ENCODE data around the gene PPM1N. TPM values are rescaled to one million over a fixed set of nuclear protein-coding genes. Genes with fewer than 3 reads are reported as not detected.

Gene PPM1N
- total and polyA plus RNA-seq, 2 of the 13 experiments (the other 11 are each of a cell fraction or from before 2014, with no cell fraction given), result 0.31 to 1.8 TPM

- TF ChIP-seq PHF5A (CRISPR knock-in tag; IDR thresholded peaks at IDR 0.05; ENCODE audit: low read depth, unreplicated experiment) (peak; percentile 33), ZC3H13 (CRISPR knock-in tag; IDR thresholded peaks at IDR 0.05) (no peak), HIC2 (CRISPR knock-in tag; IDR thresholded peaks at IDR 0.05; ENCODE audit: low read depth) (no peak), CCAR2 (optimal IDR thresholded peaks at IDR 0.05; ENCODE audit: low read depth, low read length) (no peak), USF2 (IDR thresholded peaks at IDR 0.05; ENCODE audit: low read depth, low read length) (no peak), USF2 (CRISPR knock-in tag; IDR thresholded peaks at IDR 0.05; ENCODE audit: borderline replicate concordance) (peak; percentile 98; the same call in 1 of the 2 replicates), MIER2 (CRISPR knock-in tag; IDR thresholded peaks at IDR 0.05) (no peak), NFKBIZ (CRISPR knock-in tag; IDR thresholded peaks at IDR 0.05) (no peak), IRF2 (CRISPR knock-in tag; IDR thresholded peaks at IDR 0.05) (no peak), GPBP1L1 (CRISPR knock-in tag; IDR thresholded peaks at IDR 0.05) (no peak), ZNF224 (CRISPR knock-in tag; IDR thresholded peaks at IDR 0.05) (no peak), ZNF136 (CRISPR knock-in tag; IDR thresholded peaks at IDR 0.05; ENCODE audit: low read depth) (no peak), ARNT (IDR thresholded peaks at IDR 0.05) (no peak), HMGXB3 (CRISPR knock-in tag; IDR thresholded peaks at IDR 0.05; ENCODE audit: borderline replicate concordance) (no peak), MED13 (CRISPR knock-in tag; IDR thresholded peaks at IDR 0.05) (no peak), ZNF614 (CRISPR knock-in tag; IDR thresholded peaks at IDR 0.05; ENCODE audit: borderline replicate concordance) (no peak), BRF2 (CRISPR knock-in tag; IDR thresholded peaks at IDR 0.05) (no peak)
Measured at GRCh38 chr19:45467456-45468158, 30.6 kb upstream of the PPM1N start, which contains the start of gene FOSB (continued).
